ENCODE measurements around the gene C8G. TPM values are rescaled to one million over a fixed set of nuclear protein-coding genes. Genes with fewer than 3 reads are reported as not detected.

The C8G gene
- total RNA-seq, 4 donors from 2014 or later, result 4.3 to 7.9 (median 6.4) TPM; not detected in 1

DNA sequence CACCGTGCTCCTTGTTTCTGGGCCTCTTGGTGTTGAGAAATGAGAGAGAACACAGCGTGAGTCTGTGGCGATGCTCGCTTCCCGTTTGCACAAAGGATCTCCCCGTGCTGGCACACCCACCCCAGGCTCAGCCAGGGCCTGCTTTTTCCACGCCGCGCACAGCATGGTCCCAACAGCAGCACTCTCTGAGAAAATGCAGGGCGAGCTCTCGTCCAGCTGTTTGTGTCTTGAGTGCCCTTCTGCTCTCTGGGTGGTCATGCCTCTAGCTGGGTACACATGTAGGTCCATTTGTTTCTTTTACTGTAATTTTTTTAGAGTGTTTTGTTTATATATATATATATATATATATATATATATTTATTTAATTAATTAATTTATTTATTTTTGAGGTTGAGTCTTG, 27.1 kb upstream of the C8G start:
- no peak overlapping the region for H3K4me3 ChIP-seq
- H3K4me1 ChIP-seq, result no peaks in the 10 kb centered on the region
- no peak for DNase-seq
- WGBS, 2 donors (ENCODE audit: low coverage in 1 of 2), result 91% methylated on average over 11 of the region's 11 CpGs; no CpG with 5 or more reads in 1 of the 2 donors
- no peaks in the 10 kb centered on the region for H3K27me3 ChIP-seq
- in situ Hi-C loops (cut with MboI; ENCODE audit: low pct_ligation_motif_present in 1 of 4, low pct_unique_long_range_greater_than_20kb in 1 of 4, low sequenced_read_pairs in 3 of 4), result no loop called here
- peaks cover 0 to 30% (median 9%) of the 10 kb centered on the region in 4 donors for H3K36me3 ChIP-seq
- intact Hi-C loops (cut with DNase I; ENCODE audit: low total_unique reads), result no loop called here
- no peaks in the 10 kb centered on the region for H3K9me3 ChIP-seq
- no peak overlapping the region for H3K27ac ChIP-seq
- TF ChIP-seq POLR2AphosphoS5 (IDR thresholded peaks at IDR 0.05) (no peak), POLR2A (IDR thresholded peaks at IDR 0.05) (no peak), EP300 (IDR thresholded peaks at IDR 0.05; ENCODE audit: low read depth) (no peak)
- TF ChIP-seq, protein P1, sequence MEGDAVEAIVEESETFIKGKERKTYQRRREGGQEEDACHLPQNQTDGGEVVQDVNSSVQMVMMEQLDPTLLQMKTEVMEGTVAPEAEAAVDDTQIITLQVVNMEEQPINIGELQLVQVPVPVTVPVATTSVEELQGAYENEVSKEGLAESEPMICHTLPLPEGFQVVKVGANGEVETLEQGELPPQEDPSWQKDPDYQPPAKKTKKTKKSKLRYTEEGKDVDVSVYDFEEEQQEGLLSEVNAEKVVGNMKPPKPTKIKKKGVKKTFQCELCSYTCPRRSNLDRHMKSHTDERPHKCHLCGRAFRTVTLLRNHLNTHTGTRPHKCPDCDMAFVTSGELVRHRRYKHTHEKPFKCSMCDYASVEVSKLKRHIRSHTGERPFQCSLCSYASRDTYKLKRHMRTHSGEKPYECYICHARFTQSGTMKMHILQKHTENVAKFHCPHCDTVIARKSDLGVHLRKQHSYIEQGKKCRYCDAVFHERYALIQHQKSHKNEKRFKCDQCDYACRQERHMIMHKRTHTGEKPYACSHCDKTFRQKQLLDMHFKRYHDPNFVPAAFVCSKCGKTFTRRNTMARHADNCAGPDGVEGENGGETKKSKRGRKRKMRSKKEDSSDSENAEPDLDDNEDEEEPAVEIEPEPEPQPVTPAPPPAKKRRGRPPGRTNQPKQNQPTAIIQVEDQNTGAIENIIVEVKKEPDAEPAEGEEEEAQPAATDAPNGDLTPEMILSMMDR (IDR thresholded peaks at IDR 0.05), result no peak

DNA sequence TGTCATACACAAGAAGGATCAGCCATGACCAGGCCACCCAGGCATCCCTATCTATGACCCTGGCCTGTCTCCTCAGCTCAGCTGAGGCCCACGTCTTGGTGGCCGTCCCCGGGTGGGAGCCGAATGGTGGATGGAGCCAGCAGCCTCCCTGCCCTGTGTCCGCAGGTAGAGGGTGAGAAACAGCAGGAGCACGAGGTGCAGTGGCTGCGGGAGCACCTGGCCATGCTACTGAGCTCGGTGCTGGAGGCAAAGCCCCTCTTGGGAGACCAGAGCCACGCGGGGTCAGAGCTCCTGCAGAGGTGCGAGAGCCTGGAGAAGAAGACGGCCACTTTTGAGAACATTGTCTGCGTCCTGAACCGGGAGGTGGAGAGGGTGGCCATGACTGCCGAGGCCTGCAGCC, 25.0 kb upstream of the C8G start:
- intact Hi-C loops (cut with DNase I; ENCODE audit: low total_unique reads) (no loop called here), in situ Hi-C loops (cut with MboI; ENCODE audit: low pct_ligation_motif_present in 1 of 4, low pct_unique_long_range_greater_than_20kb in 1 of 4, low sequenced_read_pairs in 3 of 4) (no loop called here)
- Histone ChIP-seq H3K9me3 (no peaks in the 10 kb centered on the region), H3K4me3 (no peak overlapping the region), H3K27me3 (no peaks in the 10 kb centered on the region), H3K27ac (no peak overlapping the region), H3K36me3 (peaks cover 0 to 27% (median 9%) of the 10 kb centered on the region in 4 donors), H3K4me1 (no peaks in the 10 kb centered on the region)
- WGBS, 2 donors (ENCODE audit: low coverage in 1 of 2), result 97 to 100% methylated on average over 3 to 11 of the region's 15 CpGs
- TF ChIP-seq, protein P1 (IDR thresholded peaks at IDR 0.05), result no peak
- no peak for TF ChIP-seq EP300 (IDR thresholded peaks at IDR 0.05; ENCODE audit: low read depth)
- TF ChIP-seq POLR2A (IDR thresholded peaks at IDR 0.05), result no peak
- TF ChIP-seq POLR2AphosphoS5 (IDR thresholded peaks at IDR 0.05), result no peak
- DNase-seq, result no peak

DNA sequence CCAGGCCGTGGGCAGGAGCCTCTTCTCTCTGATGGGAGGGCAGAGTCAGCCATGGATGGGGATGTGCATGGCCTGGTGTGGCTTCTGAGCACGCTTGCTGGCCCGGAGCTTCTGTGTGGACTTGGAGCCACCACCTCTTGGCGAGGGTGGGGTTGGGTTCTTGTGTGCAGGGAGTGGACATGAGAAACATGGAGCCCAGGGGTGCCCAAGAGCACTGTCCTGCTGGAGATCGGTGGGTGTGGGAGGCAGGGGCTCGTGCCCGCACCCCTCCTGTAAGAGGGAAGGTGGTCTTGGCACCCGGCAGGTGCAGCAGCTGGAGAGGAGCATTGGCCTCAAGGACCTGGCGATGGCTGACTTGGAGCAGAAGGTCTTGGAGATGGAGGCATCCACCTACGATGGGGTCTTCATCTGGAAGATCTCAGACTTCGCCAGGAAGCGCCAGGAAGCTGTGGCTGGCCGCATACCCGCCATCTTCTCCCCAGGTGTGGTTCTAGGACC, 24.3 kb upstream of the C8G start:
- Histone ChIP-seq H3K27me3 (no peaks in the 10 kb centered on the region), H3K36me3 (peaks cover 0 to 27% (median 9%) of the 10 kb centered on the region in 4 donors), H3K4me1 (no peaks in the 10 kb centered on the region), H3K4me3 (no peak overlapping the region), H3K9me3 (no peaks in the 10 kb centered on the region), H3K27ac (no peak overlapping the region)
- intact Hi-C loops (cut with DNase I; ENCODE audit: low total_unique reads) (no loop called here), in situ Hi-C loops (cut with MboI; ENCODE audit: low pct_ligation_motif_present in 1 of 4, low pct_unique_long_range_greater_than_20kb in 1 of 4, low sequenced_read_pairs in 3 of 4) (no loop called here)
- no peak for DNase-seq
- TF ChIP-seq, protein P1 (IDR thresholded peaks at IDR 0.05), result no peak
- TF ChIP-seq POLR2AphosphoS5 (IDR thresholded peaks at IDR 0.05) (no peak), POLR2A (IDR thresholded peaks at IDR 0.05) (no peak), EP300 (IDR thresholded peaks at IDR 0.05; ENCODE audit: low read depth) (no peak)
- WGBS, 2 donors (ENCODE audit: low coverage in 1 of 2), result 97% methylated on average over 13 of the region's 14 CpGs; no CpG with 5 or more reads in 1 of the 2 donors

DNA sequence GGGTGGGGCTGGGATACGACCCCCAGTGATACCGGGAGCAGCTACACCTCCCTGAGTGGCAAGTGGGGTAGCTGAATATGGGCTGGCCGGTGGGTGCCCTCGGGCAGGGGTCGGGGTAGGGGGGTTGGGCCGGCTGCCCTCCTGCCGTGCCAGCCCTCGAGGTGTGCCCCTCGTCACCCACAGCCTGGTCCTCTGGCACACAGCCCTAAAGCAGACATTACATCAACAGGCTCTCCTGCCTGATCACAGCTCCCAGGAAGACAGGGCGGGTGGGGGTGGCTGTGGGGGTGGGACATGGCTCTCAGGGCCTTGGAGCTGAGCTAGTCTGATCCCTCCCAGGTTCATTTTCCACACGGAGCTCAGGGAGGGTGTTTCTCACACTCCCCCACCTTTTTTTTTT, 23.7 kb upstream of the C8G start:
- no peak overlapping the region for H3K27ac ChIP-seq
- intact Hi-C loops (cut with DNase I; ENCODE audit: low total_unique reads) (no loop called here), in situ Hi-C loops (cut with MboI; ENCODE audit: low pct_ligation_motif_present in 1 of 4, low pct_unique_long_range_greater_than_20kb in 1 of 4, low sequenced_read_pairs in 3 of 4) (no loop called here)
- H3K27me3 ChIP-seq, result no peaks in the 10 kb centered on the region
- H3K4me1 ChIP-seq, result no peaks in the 10 kb centered on the region
- WGBS, 2 donors (ENCODE audit: low coverage in 1 of 2), result 88% methylated on average over 11 of the region's 11 CpGs; no CpG with 5 or more reads in 1 of the 2 donors
- TF ChIP-seq POLR2A (IDR thresholded peaks at IDR 0.05), result no peak
- TF ChIP-seq, protein P1 (IDR thresholded peaks at IDR 0.05), result no peak
- no peak for TF ChIP-seq EP300 (IDR thresholded peaks at IDR 0.05; ENCODE audit: low read depth)
- TF ChIP-seq POLR2AphosphoS5 (IDR thresholded peaks at IDR 0.05), result no peak
- no peak for DNase-seq
- H3K4me3 ChIP-seq, result no peak overlapping the region
- peaks cover 0 to 27% (median 9%) of the 10 kb centered on the region in 4 donors for H3K36me3 ChIP-seq
- no peaks in the 10 kb centered on the region for H3K9me3 ChIP-seq

All from transverse colon (tissue), 4 donors.